Brain microvascular endothelial cell (primary cell): Measurements from ENCODE around the gene SUMF2.
"Not testable (repeated sequence)": the region's sequence is repeated elsewhere in the genome, so short reads cannot be mapped to it uniquely, and the experiment has no call there.

Experiments used
- DNase-seq: peaks from one replicate; pipeline ENCODE4 v3.0.0-alpha.2; 2020
- H3K27ac ChIP-seq: fragments of 250-450 bp; sonication (Bioruptor Pico); 2 replicates; pipeline ENCODE4 v1.5.1; 2020; ENCODE audit warnings: mild to moderate bottlenecking, moderate library complexity
- H3K27me3 ChIP-seq: fragments of 250-450 bp; sonication (Bioruptor Pico); replicated peaks from 2 replicates; pipeline ENCODE4 v1.5.1; 2020; ENCODE audit warnings: mild to moderate bottlenecking
- H3K36me3 ChIP-seq: fragments of 250-450 bp; sonication (Bioruptor Pico); replicated peaks from 2 replicates; pipeline ENCODE4 v1.5.1; 2020; ENCODE audit warnings: mild to moderate bottlenecking
- H3K4me3 ChIP-seq: 2 replicates; pipeline ENCODE4 v1.5.1; 2011; ENCODE audit warnings: low read depth, mild to moderate bottlenecking, control low read depth, low read length, moderate library complexity
- CTCF ChIP-seq: IDR thresholded peaks from 2 replicates; pipeline ENCODE4 v1.5.1; 2011; ENCODE audit warnings: low read depth, mild to moderate bottlenecking, moderate library complexity, low read length, control low read depth, inconsistent platforms; ENCODE audit errors: missing control alignments
- in situ Hi-C: cut with HindIII; loops from 2 replicates; pipeline ENCODE4 v1.10.0; 2017; ENCODE audit warnings: low sequenced_read_pairs, low pct_ligation_motif_present

Gene SUMF2

GRCh38 chr7:56048245-56048644, 15.8 kb upstream of the SUMF2 start:
- no peak for DNase-seq
- in situ Hi-C loops: no loop called here
- Histone ChIP-seq H3K36me3 (peaks cover 5% of the 10 kb centered on the region), H3K27me3 (no peaks in the 10 kb centered on the region), H3K27ac (peak overlapping the region; percentile 95), H3K4me3 (no peak overlapping the region)
- TF ChIP-seq CTCF: no peak

GRCh38 chr7:56048763-56049162, 15.3 kb upstream of the SUMF2 start:
- H3K4me3 ChIP-seq, H3K27me3 ChIP-seq, DNase-seq, in situ Hi-C loops: not testable (repeated sequence)
- peak overlapping the region; percentile 23 for H3K27ac ChIP-seq
- peaks cover 10% of the 10 kb centered on the region for H3K36me3 ChIP-seq

- H3K27me3 ChIP-seq: no peaks in the 10 kb centered on the region
- no peak for TF ChIP-seq CTCF
- in situ Hi-C loops: no loop called here
- peaks cover 29% of the 10 kb centered on the region for H3K36me3 ChIP-seq
- DNase-seq: no peak
- H3K4me3 ChIP-seq: peak overlapping the region; percentile 91
- peak overlapping the region; percentile 86 for H3K27ac ChIP-seq
These were observed 13.1 kb upstream of the SUMF2 start for GRCh38 chr7:56051053-56051338.

- DNase-seq: peak; percentile 98
- H3K36me3 ChIP-seq: peaks cover 35% of the 10 kb centered on the region
- H3K4me3 ChIP-seq: peak within 1 kb of the TSS; percentile 91
- H3K27ac ChIP-seq: peak within 1 kb of the TSS; percentile 86
- no peaks in the 10 kb centered on the region for H3K27me3 ChIP-seq
- in situ Hi-C loops: no loop called here
- TF ChIP-seq CTCF: no peak
These were observed 12.5 kb upstream of the SUMF2 start, which contains the start of the genes CCT6A and PSPH for GRCh38 chr7:56051339-56052191. TSS of gene CCT6A (plus strand) at chr7:56051765. CDS start at chr7:56051849, 84 bp downstream. TSS of gene PSPH (minus strand) at chr7:56051444. CDS start at chr7:56021212, 30,232 bp downstream.

- DNase-seq: no peak
- Histone ChIP-seq H3K27me3 (no peaks in the 10 kb centered on the region), H3K4me3 (no peak overlapping the region), H3K27ac (no peak overlapping the region), H3K36me3 (peaks cover 50% of the 10 kb centered on the region)
- in situ Hi-C loops: no loop called here
- TF ChIP-seq CTCF: no peak
These were observed 10.7 kb upstream of the SUMF2 start for GRCh38 chr7:56053379-56053778.

- no peak for DNase-seq
- H3K36me3 ChIP-seq: peaks cover 56% of the 10 kb centered on the region
- TF ChIP-seq CTCF: no peak
- H3K4me3 ChIP-seq: no peak overlapping the region
- no peaks in the 10 kb centered on the region for H3K27me3 ChIP-seq
- H3K27ac ChIP-seq: no peak overlapping the region
- in situ Hi-C loops: no loop called here
These were observed 10.1 kb upstream of the SUMF2 start for GRCh38 chr7:56053993-56054392.
